Small intestine (tissue), 7 donors: Measurements from ENCODE around the gene EHBP1. TPM values are rescaled to one million over a fixed set of nuclear protein-coding genes. Genes with fewer than 3 reads are reported as not detected.
"Not testable (repeated sequence)": the region's sequence is repeated elsewhere in the genome, so short reads cannot be mapped to it uniquely, and the experiment has no call there.

Experiments used
- DNase-seq, 2 donors: peaks; one replicate each; pipeline versions ENCODE4 v3.0.0 to v3.0.0-alpha.2; 2013
- FAIRE-seq: peaks from 2 replicates; lab custom pipeline; 2012; peaks lifted over from hg19 to GRCh38; lab: Jason Lieb, UNC
- H3K27ac ChIP-seq, 3 donors: one replicate each; pipeline ENCODE4 v1.5.1; 2013; ENCODE audit warnings: low read length in 2 of 3, mild to moderate bottlenecking in 2 of 3, control low read depth in 1 of 3, inconsistent platforms in 1 of 3, low read depth in 1 of 3, moderate library complexity in 1 of 3
- H3K27me3 ChIP-seq, 3 donors: one replicate each; pipeline ENCODE4 v1.6.1; 2013; ENCODE audit warnings: low read length in 3 of 3, inconsistent platforms in 1 of 3; ENCODE audit not compliant: control insufficient read depth in 3 of 3, insufficient read depth in 3 of 3
- H3K36me3 ChIP-seq, 3 donors: one replicate each; pipeline ENCODE4 v1.6.1; 2013; ENCODE audit warnings: low read length in 3 of 3, inconsistent platforms in 1 of 3, low read depth in 1 of 3, mild to moderate bottlenecking in 1 of 3, moderate library complexity in 1 of 3; ENCODE audit not compliant: control insufficient read depth in 3 of 3, insufficient read depth in 2 of 3
- H3K4me1 ChIP-seq, 3 donors: one replicate each; pipeline ENCODE4 v1.6.1; 2013; ENCODE audit warnings: low read length in 2 of 3, inconsistent platforms in 1 of 3, low read depth in 1 of 3, mild to moderate bottlenecking in 1 of 3, moderate library complexity in 1 of 3; ENCODE audit not compliant: control insufficient read depth in 3 of 3, insufficient read depth in 2 of 3
- H3K4me3 ChIP-seq, 3 donors: one replicate each; pipeline ENCODE4 v1.5.1; 2013; ENCODE audit warnings: low read length in 3 of 3, control low read depth in 1 of 3, inconsistent platforms in 1 of 3, low read depth in 1 of 3, mild to moderate bottlenecking in 1 of 3, moderate library complexity in 1 of 3
- H3K9me3 ChIP-seq, 2 donors: one replicate each; pipeline ENCODE4 v1.6.1; 2013; ENCODE audit warnings: low read depth in 1 of 2, low read length in 1 of 2; ENCODE audit not compliant: control insufficient read depth in 2 of 2, insufficient read depth in 1 of 2
- WGBS, 3 donors: extraction: QIAGEN DNeasy Blood & Tissue Kit; methylation state at CpG; one replicate each; pipeline ENCODE4 v1.1.7; 2013; 5-methylcytosine and 5-hydroxymethylcytosine counted together
- polyA plus RNA-seq, 4 donors: library from polyadenylated mRNA; stranded (reverse) in 3 of 4; unstranded in 1 of 4; fragments of 200-250 nt in 3 of 4; fragments of 120-200 nt in 1 of 4; gene quantifications; one replicate each; pipeline versions ENCODE4 v1.2.1 to v1.2.3, GENCODE V29; 2013
- donor health status: healthy with polysubstance abuse.
- donor health status: control.
- donor health status: control.
- donor health status: Bipolar disorder and iron deficiency.
- donor health status: healthy.

EHBP1 gene
- polyA plus RNA-seq, 4 donors, result 11.0 to 29.7 (median 11.5) TPM

DNA sequence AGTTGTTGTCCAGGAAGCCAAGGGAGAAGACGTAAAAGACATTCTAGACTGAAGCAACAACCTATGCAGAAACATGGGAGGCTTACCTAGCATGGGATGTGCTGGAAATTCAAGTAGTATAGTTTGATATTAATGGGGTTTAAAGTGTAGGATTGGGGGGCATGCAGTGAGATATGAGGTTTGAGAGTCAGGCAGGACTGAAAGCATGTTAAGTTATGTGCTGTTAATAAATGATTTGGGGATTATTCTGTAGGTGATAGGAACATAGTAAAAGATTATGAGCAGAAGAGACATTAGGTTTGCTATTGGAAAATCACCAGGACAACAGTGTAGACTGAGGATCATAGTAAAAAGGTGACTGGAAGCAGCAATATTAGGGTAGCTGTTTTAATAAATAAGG is 3.2 kb downstream of the EHBP1 start:
- Histone ChIP-seq H3K4me3 (no peak overlapping the region), H3K27ac (no peak overlapping the region), H3K4me1 (peaks cover 0 to 5% (median 3%) of the 10 kb centered on the region in 3 donors), H3K27me3 (no peaks in the 10 kb centered on the region), H3K9me3 (no peaks in the 10 kb centered on the region), H3K36me3 (no peaks in the 10 kb centered on the region)
- WGBS, 3 donors, result 92 to 94% (median 94%) methylated on average over 1 of the region's 1 CpG
- FAIRE-seq, result no peak
- DNase-seq, result no peak

DNA sequence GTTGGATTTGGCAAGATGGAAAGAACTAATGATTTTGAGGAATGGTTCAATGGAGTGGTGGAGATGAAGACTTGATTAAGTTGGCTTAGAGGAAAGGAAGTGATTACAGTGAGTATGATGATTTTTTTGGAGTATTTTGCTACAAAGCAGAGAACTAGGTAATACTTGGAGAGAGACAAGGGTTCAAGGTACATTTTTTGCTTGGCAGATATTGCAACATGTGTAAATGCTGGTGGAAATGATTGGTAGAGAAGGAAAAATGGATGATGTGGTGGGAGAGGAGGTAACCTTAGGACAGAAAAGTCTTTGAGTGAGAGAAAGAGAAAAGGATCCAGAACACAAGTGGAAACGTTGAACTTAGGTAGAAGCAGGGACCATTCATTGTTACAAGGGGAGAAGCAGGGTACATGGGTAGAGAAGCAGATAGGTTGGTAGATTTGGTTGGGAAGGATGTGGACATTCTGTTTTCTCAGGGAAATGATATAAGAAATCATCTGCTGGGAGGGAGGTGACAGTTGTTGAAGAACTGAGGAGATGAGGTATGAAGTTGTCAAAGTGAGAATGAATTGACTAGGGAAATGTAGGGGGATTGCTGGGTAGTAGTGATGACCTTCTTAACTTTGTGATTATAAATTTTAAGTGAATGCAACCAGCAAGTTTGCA is 6.5 kb downstream of the EHBP1 start:
- Histone ChIP-seq H3K27me3 (no peaks in the 10 kb centered on the region), H3K4me3 (no peak overlapping the region), H3K27ac (no peak overlapping the region), H3K9me3 (no peaks in the 10 kb centered on the region), H3K4me1 (peaks cover 0 to 4% (median 2%) of the 10 kb centered on the region in 3 donors), H3K36me3 (peaks cover 0 to 4% (median 2%) of the 10 kb centered on the region in 3 donors)
- WGBS, 3 donors, result 87 to 89% (median 88%) methylated on average over 1 of the region's 1 CpG
- FAIRE-seq (no peak), DNase-seq (no peak)

DNA sequence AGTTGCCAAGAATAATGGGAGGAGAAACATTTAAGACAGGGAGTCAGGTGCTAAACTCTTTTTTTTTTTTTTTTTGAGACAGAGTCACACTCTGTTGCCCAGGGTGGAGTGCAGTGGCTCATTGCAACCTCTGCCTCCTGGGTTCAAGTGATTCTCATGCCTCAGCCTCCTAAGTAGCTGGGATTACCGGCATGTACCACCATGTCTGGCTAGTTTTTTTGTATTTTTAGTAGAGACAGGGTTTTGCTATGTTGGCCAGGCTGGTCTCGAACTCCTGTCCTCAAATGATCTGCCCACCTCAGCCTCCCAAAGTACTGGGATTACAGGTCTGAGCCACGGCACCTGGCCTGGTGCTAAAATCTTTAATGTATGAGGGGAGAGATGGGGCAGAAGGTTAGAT is 7.7 kb downstream of the EHBP1 start:
- WGBS, 3 donors, result 94 to 96% (median 95%) methylated on average over 3 of the region's 3 CpGs
- H3K4me3 ChIP-seq, H3K36me3 ChIP-seq, DNase-seq, H3K27me3 ChIP-seq, H3K27ac ChIP-seq, FAIRE-seq, H3K4me1 ChIP-seq, H3K9me3 ChIP-seq: not testable (repeated sequence)

DNA sequence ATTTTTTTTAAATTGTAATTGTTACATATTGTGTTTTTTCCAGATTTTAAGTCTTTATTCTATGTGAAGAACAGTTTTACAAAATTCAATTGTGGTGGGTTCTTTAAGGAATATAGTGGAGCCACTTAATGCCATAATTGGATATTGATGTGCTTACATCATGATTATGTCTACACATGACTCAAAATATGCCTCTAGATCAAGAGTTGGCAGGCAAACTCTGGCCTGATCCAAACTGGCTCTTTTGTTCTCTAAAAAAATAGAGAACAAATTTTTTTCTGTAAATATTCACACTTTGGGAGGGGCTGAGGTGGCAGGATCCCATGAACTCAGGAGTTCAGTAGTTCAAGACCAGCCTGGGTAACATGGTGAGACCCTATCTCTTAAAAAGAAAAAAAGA is 8.3 kb downstream of the EHBP1 start:
- H3K27me3 ChIP-seq, result no peaks in the 10 kb centered on the region
- no peaks in the 10 kb centered on the region for H3K4me1 ChIP-seq
- H3K9me3 ChIP-seq, result no peaks in the 10 kb centered on the region
- H3K36me3 ChIP-seq, result peaks cover 0 to 4% (median 2%) of the 10 kb centered on the region in 3 donors
- FAIRE-seq (no peak), DNase-seq (no peak)
- no peak overlapping the region for H3K4me3 ChIP-seq
- H3K27ac ChIP-seq, result no peak overlapping the region

DNA sequence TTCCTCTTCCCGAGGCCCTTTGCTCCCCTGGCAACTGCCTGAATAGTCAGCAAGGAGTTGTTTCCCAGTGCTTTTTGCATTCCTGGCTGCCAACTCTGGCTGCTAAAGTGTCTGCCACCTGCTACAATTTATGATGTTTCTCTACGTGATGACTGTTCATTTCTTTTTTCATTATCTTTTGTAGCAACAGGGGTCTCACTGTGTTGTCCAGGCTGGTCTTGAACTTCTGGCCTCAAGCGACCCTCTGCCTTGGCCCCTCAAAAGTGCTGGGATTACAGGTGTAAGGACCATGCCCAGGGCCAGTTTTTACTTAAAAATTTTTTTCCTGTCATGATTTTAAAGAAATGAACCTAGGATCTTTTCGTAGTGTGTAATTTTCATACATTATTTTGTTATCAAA is 11.3 kb downstream of the EHBP1 start:
- Histone ChIP-seq H3K27ac (no peak overlapping the region), H3K4me3 (no peak overlapping the region), H3K36me3 (peaks cover 0 to 4% (median 2%) of the 10 kb centered on the region in 3 donors), H3K4me1 (no peaks in the 10 kb centered on the region), H3K9me3 (no peaks in the 10 kb centered on the region), H3K27me3 (no peaks in the 10 kb centered on the region)
- 74 to 86% (median 80%) methylated on average over 4 of the region's 4 CpGs for WGBS, 3 donors
- no peak for DNase-seq
- FAIRE-seq, result no peak

DNA sequence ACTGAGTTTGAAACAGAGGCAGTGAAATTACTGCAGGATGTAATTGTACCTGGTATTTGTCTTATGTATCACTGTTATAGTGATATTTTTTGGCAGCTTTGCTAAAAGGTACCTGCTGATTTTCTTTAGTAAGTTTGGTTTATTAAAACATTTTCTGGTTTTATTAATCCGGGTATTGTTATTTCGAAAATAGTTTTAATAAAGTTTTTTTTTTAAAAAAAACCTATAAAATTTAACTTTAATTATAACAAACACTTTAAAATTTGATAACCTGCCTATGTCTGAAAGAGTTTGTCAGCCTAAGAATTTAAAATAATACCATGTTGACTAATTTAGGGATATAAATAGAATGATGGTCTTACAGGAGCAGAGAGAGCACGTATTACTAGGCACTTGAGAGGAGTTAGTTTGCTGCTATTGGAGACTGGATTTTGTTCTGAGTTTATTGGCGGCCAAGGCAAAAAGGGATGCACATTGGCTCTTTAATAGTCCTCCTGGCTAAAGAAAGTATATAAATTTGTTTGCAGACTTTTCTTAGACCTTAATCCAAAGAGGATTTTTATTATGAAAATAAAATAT is 12.1 kb downstream of the EHBP1 start:
- 89 to 97% (median 96%) methylated on average over 4 of the region's 4 CpGs for WGBS, 3 donors
- Histone ChIP-seq H3K27me3 (no peaks in the 10 kb centered on the region), H3K9me3 (no peaks in the 10 kb centered on the region), H3K4me1 (no peaks in the 10 kb centered on the region), H3K4me3 (no peak overlapping the region), H3K36me3 (peaks cover 0 to 4% (median 2%) of the 10 kb centered on the region in 3 donors), H3K27ac (no peak overlapping the region)
- DNase-seq (no peak), FAIRE-seq (no peak)

DNA sequence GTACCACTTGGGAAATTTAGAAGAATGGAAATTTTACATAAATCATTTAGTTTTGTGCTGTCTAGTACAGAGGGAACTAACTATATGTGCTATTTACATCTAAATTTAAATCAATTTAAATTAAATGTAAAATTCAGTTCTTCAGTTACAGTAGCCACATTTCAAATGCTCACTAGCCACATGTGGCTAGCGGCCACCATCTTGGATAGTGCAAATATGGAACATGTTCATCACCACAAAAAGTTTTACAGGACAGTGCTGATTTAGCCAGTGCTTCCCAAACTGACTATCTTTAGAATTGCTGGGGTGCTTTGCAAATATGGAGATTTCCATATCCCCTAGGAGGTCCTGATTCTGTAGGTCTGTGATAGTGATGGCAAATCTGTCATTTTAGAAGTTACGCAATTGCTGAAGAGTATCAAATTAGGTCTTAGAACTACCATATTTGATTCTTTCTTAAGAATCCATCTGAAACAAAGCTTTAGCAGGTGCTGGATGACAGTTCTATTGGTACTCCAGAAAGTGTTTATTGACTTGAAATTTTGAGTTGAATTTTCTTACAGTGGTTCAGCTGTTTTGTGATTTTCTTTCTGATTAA is 12.8 kb downstream of the EHBP1 start:
- DNase-seq, result no peak
- H3K4me3 ChIP-seq, result no peak overlapping the region
- H3K9me3 ChIP-seq, result no peaks in the 10 kb centered on the region
- H3K36me3 ChIP-seq, result peaks cover 0 to 4% (median 2%) of the 10 kb centered on the region in 3 donors
- no peaks in the 10 kb centered on the region for H3K27me3 ChIP-seq
- FAIRE-seq, result no peak
- 96 to 97% (median 96%) methylated on average over 2 of the region's 2 CpGs for WGBS, 3 donors
- H3K4me1 ChIP-seq, result no peaks in the 10 kb centered on the region
- H3K27ac ChIP-seq, result no peak overlapping the region

DNA sequence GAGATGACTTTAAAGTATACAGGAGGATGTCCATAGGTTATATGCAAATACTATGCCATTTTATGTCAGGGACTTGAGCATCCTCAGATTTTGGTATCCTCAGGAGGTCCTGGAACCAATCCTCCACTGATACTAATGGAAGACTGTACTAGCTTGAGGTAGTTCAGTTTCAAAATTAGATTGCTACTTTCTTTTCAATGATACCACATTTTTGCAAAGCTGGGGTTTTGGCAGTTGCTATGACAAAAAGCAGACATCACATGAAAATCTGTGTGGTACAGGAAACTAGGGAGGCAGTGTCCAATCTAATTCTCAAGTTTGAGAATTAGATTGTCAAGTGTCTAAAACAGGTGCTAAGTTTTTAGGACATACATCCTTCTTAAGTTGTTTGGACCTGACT is 14.2 kb downstream of the EHBP1 start:
- Histone ChIP-seq H3K36me3 (peaks cover 0 to 4% (median 2%) of the 10 kb centered on the region in 3 donors), H3K27me3 (no peaks in the 10 kb centered on the region), H3K4me1 (no peaks in the 10 kb centered on the region), H3K4me3 (no peak overlapping the region), H3K9me3 (no peaks in the 10 kb centered on the region), H3K27ac (no peak overlapping the region)
- DNase-seq (no peak), FAIRE-seq (no peak)
